ENCODE measurements around the gene RBP3. TPM values are rescaled to one million over a fixed set of nuclear protein-coding genes. Genes with fewer than 3 reads are reported as not detected.

RBP3 gene
- total RNA-seq, 4 donors from 2014 or later, result not detected

GRCh38 chr10:47334466-47335295 lies 13.5 kb upstream of the RBP3 start:
- H3K4me3 ChIP-seq (ENCODE audit: low read depth, poor library complexity, severe bottlenecking), result no peak overlapping the region
- 77 to 84% methylated on average over 8 of the region's 8 CpGs for WGBS, 2 donors
- intact Hi-C loops (cut with DNase I; ENCODE audit: low total_unique reads), result no loop called here
- TF ChIP-seq CTCF (IDR thresholded peaks at IDR 0.05) (no peak), POLR2A (IDR thresholded peaks at IDR 0.05) (no peak)
- peak in 1 of 2 donors; percentile 49 for DNase-seq (ENCODE audit: low spot score in 2 of 2)

- WGBS, 2 donors, result 91 to 95% methylated on average over 5 of the region's 5 CpGs
- no peak overlapping the region for H3K4me3 ChIP-seq (ENCODE audit: low read depth, poor library complexity, severe bottlenecking)
- intact Hi-C loops (cut with DNase I; ENCODE audit: low total_unique reads), result no loop called here
- TF ChIP-seq POLR2A (IDR thresholded peaks at IDR 0.05) (no peak), CTCF (IDR thresholded peaks at IDR 0.05) (no peak)
- peak in 1 of 2 donors; percentile 36 for DNase-seq (ENCODE audit: low spot score in 2 of 2)
Measured at GRCh38 chr10:47335906-47336305, 12.3 kb upstream of the RBP3 start.

- TF ChIP-seq POLR2A (IDR thresholded peaks at IDR 0.05) (no peak), CTCF (IDR thresholded peaks at IDR 0.05) (no peak)
- WGBS, 2 donors, result 77 to 82% methylated on average over 15 of the region's 15 CpGs
- no peak overlapping the region for H3K4me3 ChIP-seq (ENCODE audit: low read depth, poor library complexity, severe bottlenecking)
- DNase-seq (ENCODE audit: low spot score in 2 of 2), result peak in 1 of 2 donors; percentile 42
- intact Hi-C loops (cut with DNase I; ENCODE audit: low total_unique reads), result no loop called here
Measured at GRCh38 chr10:47336387-47337134, 11.6 kb upstream of the RBP3 start.

- intact Hi-C loops (cut with DNase I; ENCODE audit: low total_unique reads), result no loop called here
- H3K4me3 ChIP-seq (ENCODE audit: low read depth, poor library complexity, severe bottlenecking), result no peak overlapping the region
- peak in 1 of 2 donors; percentile 32 for DNase-seq (ENCODE audit: low spot score in 2 of 2)
- WGBS, 2 donors, result 77 to 84% methylated on average over 4 of the region's 4 CpGs
- TF ChIP-seq POLR2A (IDR thresholded peaks at IDR 0.05), result no peak
- TF ChIP-seq CTCF (IDR thresholded peaks at IDR 0.05), result no peak
Measured at GRCh38 chr10:47337310-47337709, 10.9 kb upstream of the RBP3 start.

- intact Hi-C loops (cut with DNase I; ENCODE audit: low total_unique reads), result no loop called here
- 89% methylated on average over 8 of the region's 8 CpGs for WGBS, 2 donors
- DNase-seq (ENCODE audit: low spot score in 2 of 2), result peak in 1 of 2 donors; percentile 74
- TF ChIP-seq CTCF (IDR thresholded peaks at IDR 0.05) (no peak), POLR2A (IDR thresholded peaks at IDR 0.05) (no peak)
- H3K4me3 ChIP-seq (ENCODE audit: low read depth, poor library complexity, severe bottlenecking), result no peak overlapping the region
Measured at GRCh38 chr10:47339186-47339735, 8.9 kb upstream of the RBP3 start.
